GM21619 (cell line): ENCODE measurements around the gene SECISBP2.
A peak's percentile ranks its signal among the peaks of the same experiment; 100 is the strongest.
"Not testable (repeated sequence)": the region's sequence is repeated elsewhere in the genome, so short reads cannot be mapped to it uniquely, and the experiment has no call there.

Experiments
- ATAC-seq: cut with Tn5 transposase; IDR thresholded peaks from one replicate; pipeline ENCODE4 v1.9.1; 2021; ENCODE audit not compliant: unreplicated experiment

The SECISBP2 gene

GRCh38 chr9:89363311-89363670 is 45.0 kb downstream of the SECISBP2 start:
- ATAC-seq = no peak

GRCh38 chr9:89363921-89364665 is 45.8 kb downstream of the SECISBP2 start:
- ATAC-seq = no peak

GRCh38 chr9:89364666-89365531 is 46.6 kb downstream of the SECISBP2 start:
- ATAC-seq = no peak

- ATAC-seq = no peak
These were observed 47.2 kb downstream of the SECISBP2 start for GRCh38 chr9:89365532-89365912.

GRCh38 chr9:89366711-89367110 is 48.4 kb downstream of the SECISBP2 start:
- no peak for ATAC-seq

GRCh38 chr9:89367281-89367680 is 49.0 kb downstream of the SECISBP2 start:
- no peak for ATAC-seq

GRCh38 chr9:89367726-89368437 is 49.6 kb downstream of the SECISBP2 start:
- no peak for ATAC-seq

- no peak for ATAC-seq
These were observed 50.2 kb downstream of the SECISBP2 start for GRCh38 chr9:89368550-89368949.

GRCh38 chr9:89368978-89369377 is 50.7 kb downstream of the SECISBP2 start:
- ATAC-seq = no peak

- no peak for ATAC-seq
These were observed 52.3 kb downstream of the SECISBP2 start for GRCh38 chr9:89370593-89370992.

- not testable (repeated sequence) for ATAC-seq
These were observed 53.5 kb downstream of the SECISBP2 start for GRCh38 chr9:89371791-89372190.

- no peak for ATAC-seq
These were observed 54.0 kb downstream of the SECISBP2 start for GRCh38 chr9:89372230-89372816.

- ATAC-seq = no peak
These were observed 54.7 kb downstream of the SECISBP2 start for GRCh38 chr9:89372979-89373378.

GRCh38 chr9:89374176-89374575 is 55.9 kb downstream of the SECISBP2 start:
- ATAC-seq = no peak

GRCh38 chr9:89375191-89375760 is 57.0 kb downstream of the SECISBP2 start:
- peak; percentile 80 for ATAC-seq

GRCh38 chr9:89376286-89376685 is 58.0 kb downstream of the SECISBP2 start:
- ATAC-seq = no peak

GRCh38 chr9:89376741-89377351 is 58.5 kb downstream of the SECISBP2 start:
- no peak for ATAC-seq

GRCh38 chr9:89377411-89377810 is 59.1 kb downstream of the SECISBP2 start:
- ATAC-seq = no peak

- ATAC-seq = no peak
These were observed 60.2 kb downstream of the SECISBP2 start for GRCh38 chr9:89378541-89378940.

GRCh38 chr9:89379031-89379430 is 60.7 kb downstream of the SECISBP2 start:
- no peak for ATAC-seq
